Mesendoderm (in vitro differentiated cells): ENCODE measurements around the gene MACROD2.
"Not testable (repeated sequence)": the region's sequence is repeated elsewhere in the genome, so short reads cannot be mapped to it uniquely, and the experiment has no call there.

Experiments
- DNase-seq: peaks from one replicate; pipeline ENCODE4 v3.0.0; 2013
- H2AK5ac ChIP-seq: 2 replicates; pipeline ENCODE4 v1.6.1; 2013; ENCODE audit warnings: low read length, inconsistent platforms
- H2BK120ac ChIP-seq: 2 replicates; pipeline ENCODE4 v1.6.1; 2013; ENCODE audit warnings: low read depth, mild to moderate bottlenecking, low read length, moderate library complexity, mixed read lengths
- H2BK15ac ChIP-seq: replicated peaks from 2 replicates; pipeline ENCODE4 v1.6.1; 2013; ENCODE audit warnings: low read depth, mild to moderate bottlenecking, moderate library complexity
- H2BK5ac ChIP-seq: 2 replicates; pipeline ENCODE4 v1.6.1; 2013; ENCODE audit warnings: low read length, inconsistent platforms
- H3K18ac ChIP-seq: 2 replicates; pipeline ENCODE4 v1.6.1; 2013; ENCODE audit warnings: mild to moderate bottlenecking, low read length, mixed read lengths
- H3K23ac ChIP-seq: one replicate; pipeline ENCODE4 v1.6.1; 2013; ENCODE audit warnings: low read length
- H3K27ac ChIP-seq: 2 replicates; pipeline ENCODE4 v1.5.1; 2013; ENCODE audit warnings: low read depth, mild to moderate bottlenecking, inconsistent platforms, low read length, moderate library complexity
- H3K27me3 ChIP-seq: 2 replicates; pipeline ENCODE4 v1.6.1; 2013; ENCODE audit warnings: low read length, control low read depth, mild to moderate bottlenecking, inconsistent platforms; ENCODE audit not compliant: insufficient read depth, poor library complexity
- H3K36me3 ChIP-seq: 2 replicates; pipeline ENCODE4 v1.6.1; 2013; ENCODE audit warnings: low read length, inconsistent platforms; ENCODE audit not compliant: control insufficient read depth, insufficient read depth
- H3K4ac ChIP-seq: one replicate; pipeline ENCODE4 v1.6.1; 2013; ENCODE audit warnings: low read depth, mild to moderate bottlenecking, low read length, moderate library complexity
- H3K4me1 ChIP-seq: 2 replicates; pipeline ENCODE4 v1.6.1; 2013; ENCODE audit warnings: low read depth, low read length, inconsistent platforms; ENCODE audit not compliant: control insufficient read depth
- H3K4me2 ChIP-seq: 2 replicates; pipeline ENCODE4 v1.6.1; 2013; ENCODE audit warnings: low read length
- H3K4me3 ChIP-seq: 2 replicates; pipeline ENCODE4 v1.5.1; 2013; ENCODE audit warnings: mild to moderate bottlenecking, low read length
- H3K56ac ChIP-seq: one replicate; pipeline ENCODE4 v1.6.1; 2013; ENCODE audit warnings: low read length
- H3K79me1 ChIP-seq: 2 replicates; pipeline ENCODE4 v1.6.1; 2013; ENCODE audit warnings: low read length, inconsistent platforms
- H3K79me2 ChIP-seq: 2 replicates; pipeline ENCODE4 v1.6.1; 2013; ENCODE audit warnings: mild to moderate bottlenecking, low read length; ENCODE audit not compliant: control insufficient read depth, insufficient read depth
- H3K9ac ChIP-seq: 2 replicates; pipeline ENCODE4 v1.6.1; 2013; ENCODE audit warnings: low read length, inconsistent platforms
- H4K5ac ChIP-seq: one replicate; pipeline ENCODE4 v1.6.1; 2013; ENCODE audit warnings: low read length
- H4K8ac ChIP-seq: one replicate; pipeline ENCODE4 v1.6.1; 2013; ENCODE audit warnings: low read depth, mild to moderate bottlenecking, control low read depth, low read length, moderate library complexity
- WGBS: extraction: QIAGEN DNeasy Blood & Tissue Kit; methylation state at CpG from one replicate; pipeline ENCODE4 v1.1.7; 2013; ENCODE audit warnings: low lambda C conversion rate, missing lambda C conversion rate; ENCODE audit not compliant: insufficient coverage; ENCODE audit errors: extremely low coverage; 5-methylcytosine and 5-hydroxymethylcytosine counted together

MACROD2 gene

GRCh38 chr20:14270751-14271150 is 275.4 kb downstream of the MACROD2 start:
- DNase-seq, H3K23ac ChIP-seq: not testable (repeated sequence)
- no CpG with 5 or more reads among the region's 9 CpGs for WGBS

GRCh38 chr20:14282140-14282539 is 286.8 kb downstream of the MACROD2 start:
- Histone ChIP-seq H3K27me3 (no peaks in the 10 kb centered on the region), H3K4me3 (no peak overlapping the region)

More at GRCh38 chr20:14270751-14271150, 275.4 kb downstream of the MACROD2 start:
- H3K4me1 ChIP-seq, H2BK120ac ChIP-seq, H3K79me1 ChIP-seq, H3K9ac ChIP-seq, H3K18ac ChIP-seq, H4K5ac ChIP-seq, H2AK5ac ChIP-seq, H4K8ac ChIP-seq, H2BK15ac ChIP-seq, H2BK5ac ChIP-seq, H3K27me3 ChIP-seq, H3K79me2 ChIP-seq, H3K4me2 ChIP-seq, H3K4ac ChIP-seq, H3K4me3 ChIP-seq, H3K36me3 ChIP-seq, H3K56ac ChIP-seq, H3K27ac ChIP-seq: not testable (repeated sequence)

GRCh38 chr20:14284443-14284842 is 289.1 kb downstream of the MACROD2 start:
- Histone ChIP-seq H2BK120ac (no peak overlapping the region), H3K4ac (no peak overlapping the region), H3K4me1 (no peaks in the 10 kb centered on the region), H3K79me1 (no peaks in the 10 kb centered on the region), H4K5ac (no peak overlapping the region), H3K27ac (no peak overlapping the region), H2BK15ac (no peak overlapping the region), H3K56ac (no peak overlapping the region), H4K8ac (no peak overlapping the region), H2AK5ac (no peak overlapping the region), H3K36me3 (no peaks in the 10 kb centered on the region), H3K9ac (no peak overlapping the region), H3K18ac (no peak overlapping the region), H3K79me2 (no peaks in the 10 kb centered on the region), H3K23ac (no peak overlapping the region), H2BK5ac (no peak overlapping the region), H3K4me2 (no peak overlapping the region), H3K27me3 (no peaks in the 10 kb centered on the region), H3K4me3 (no peak overlapping the region)
- DNase-seq: no peak
- no CpG with 5 or more reads among the region's 1 CpG for WGBS

More at GRCh38 chr20:14282140-14282539, 286.8 kb downstream of the MACROD2 start:
- Histone ChIP-seq H3K56ac (no peak overlapping the region), H4K8ac (no peak overlapping the region), H3K36me3 (no peaks in the 10 kb centered on the region), H3K9ac (no peak overlapping the region), H3K4ac (no peak overlapping the region), H3K18ac (no peak overlapping the region), H3K4me1 (no peaks in the 10 kb centered on the region), H3K27ac (no peak overlapping the region), H3K23ac (no peak overlapping the region), H2BK5ac (no peak overlapping the region), H4K5ac (no peak overlapping the region), H3K4me2 (no peak overlapping the region), H2BK15ac (no peak overlapping the region), H3K79me2 (no peaks in the 10 kb centered on the region), H2AK5ac (no peak overlapping the region), H3K79me1 (no peaks in the 10 kb centered on the region), H2BK120ac (no peak overlapping the region)
- WGBS: 100% methylated on average over 2 of the region's 4 CpGs
- no peak for DNase-seq

GRCh38 chr20:14288341-14289330 is 293.3 kb downstream of the MACROD2 start:
- WGBS: no CpG with 5 or more reads among the region's 3 CpGs

GRCh38 chr20:14291502-14291901 is 296.2 kb downstream of the MACROD2 start:
- no peak overlapping the region for H3K4me2 ChIP-seq
- no peak overlapping the region for H3K9ac ChIP-seq
- H4K8ac ChIP-seq: no peak overlapping the region
- no peak overlapping the region for H3K23ac ChIP-seq
- no peak overlapping the region for H3K18ac ChIP-seq
- no peak overlapping the region for H3K4ac ChIP-seq
- no peak overlapping the region for H3K56ac ChIP-seq
- no peaks in the 10 kb centered on the region for H3K27me3 ChIP-seq
- H2BK5ac ChIP-seq: no peak overlapping the region
- no peak overlapping the region for H2BK15ac ChIP-seq
- no peaks in the 10 kb centered on the region for H3K79me1 ChIP-seq
- WGBS: no CpG with 5 or more reads among the region's 1 CpG
- no peak for DNase-seq
- H3K4me1 ChIP-seq: no peaks in the 10 kb centered on the region
- no peak overlapping the region for H2AK5ac ChIP-seq
- no peak overlapping the region for H2BK120ac ChIP-seq
- no peak overlapping the region for H3K4me3 ChIP-seq
- no peak overlapping the region for H4K5ac ChIP-seq
- no peak overlapping the region for H3K27ac ChIP-seq
- H3K79me2 ChIP-seq: no peaks in the 10 kb centered on the region
- no peaks in the 10 kb centered on the region for H3K36me3 ChIP-seq

More at GRCh38 chr20:14288341-14289330, 293.3 kb downstream of the MACROD2 start:
- peak; percentile 10 for DNase-seq
- Histone ChIP-seq H3K23ac (no peak overlapping the region), H3K27ac (no peak overlapping the region), H2BK120ac (no peak overlapping the region), H3K4me2 (no peak overlapping the region), H2AK5ac (no peak overlapping the region), H3K56ac (no peak overlapping the region), H3K9ac (no peak overlapping the region), H4K5ac (no peak overlapping the region), H3K18ac (no peak overlapping the region), H2BK5ac (no peak overlapping the region), H3K4me1 (no peaks in the 10 kb centered on the region), H3K79me1 (no peaks in the 10 kb centered on the region), H2BK15ac (no peak overlapping the region), H3K79me2 (no peaks in the 10 kb centered on the region), H3K36me3 (no peaks in the 10 kb centered on the region), H3K27me3 (no peaks in the 10 kb centered on the region), H4K8ac (no peak overlapping the region), H3K4me3 (no peak overlapping the region), H3K4ac (no peak overlapping the region)
